PC-9 (cell line): Measurements from ENCODE around the gene SOX18. TPM values are rescaled to one million over a fixed set of nuclear protein-coding genes. Genes with fewer than 3 reads are reported as not detected.
A peak's percentile ranks its signal among the peaks of the same experiment; 100 is the strongest.

ENCODE experiments used
- BruUV-seq: library from RNA; stranded (reverse); fragments of 400-500 nt; replicated peaks from 2 replicates; lab custom pipeline; 2021; lab: Mats Ljungman, UMichigan
- CTCF ChIA-PET: fragments of 300-600 bp; sonication (Branson Sonifier 250); formaldehyde crosslinking; loops from one replicate; lab custom pipeline; 2022; ENCODE audit warnings: antibody characterized with exemption; lab: Charles Lee
- POLR2A ChIA-PET: fragments of 300-600 bp; sonication (Branson Sonifier 250); formaldehyde crosslinking; loops from one replicate; lab custom pipeline; 2022; ENCODE audit warnings: antibody characterized with exemption; ENCODE audit not compliant: unreplicated experiment; lab: Charles Lee
- DNase-seq, 2 experiments: peaks; one replicate each; pipeline versions ENCODE4 v3.0.0 to v3.0.0-alpha.2; 2015 to 2022; ENCODE audit warnings: mixed read lengths in 1 of 2
- H2AFZ ChIP-seq: fragments of 200-600 bp; sonication (generic); 2 replicates; pipeline ENCODE4 v1.8.1; 2017; ENCODE audit warnings: antibody characterized with exemption
- H3F3A ChIP-seq: fragments of 200-600 bp; sonication (generic); 2 replicates; pipeline ENCODE4 v1.8.1; 2017; ENCODE audit warnings: antibody characterized with exemption, mild to moderate bottlenecking, low read depth; ENCODE audit not compliant: insufficient read depth
- H3K27ac ChIP-seq: fragments of 200-600 bp; sonication (generic); 2 replicates; pipeline ENCODE4 v1.6.1; 2016; ENCODE audit warnings: mixed run types
- H3K27me3 ChIP-seq: fragments of 200-600 bp; sonication (generic); 2 replicates; pipeline ENCODE4 v1.6.1; 2016; ENCODE audit warnings: low read depth, mixed run types; ENCODE audit not compliant: insufficient read depth
- H3K36me3 ChIP-seq: fragments of 200-600 bp; sonication (generic); 2 replicates; pipeline ENCODE4 v1.6.1; 2016; ENCODE audit warnings: low read depth, mixed run types
- H3K4me1 ChIP-seq: fragments of 200-600 bp; sonication (generic); replicated peaks from 2 replicates; pipeline ENCODE4 v1.6.1; 2016; ENCODE audit warnings: mixed run types; ENCODE audit not compliant: insufficient read depth
- H3K4me2 ChIP-seq: fragments of 200-600 bp; sonication (generic); 2 replicates; pipeline ENCODE4 v1.6.1; 2017; ENCODE audit warnings: mixed run types
- H3K4me3 ChIP-seq: fragments of 200-600 bp; sonication (generic); 2 replicates; pipeline ENCODE4 v1.6.1; 2016; ENCODE audit warnings: mixed run types
- H3K79me2 ChIP-seq: fragments of 200-600 bp; sonication (generic); 2 replicates; pipeline ENCODE4 v1.6.1; 2017; ENCODE audit warnings: low read depth, mixed run types
- H3K9me2 ChIP-seq: fragments of 200-600 bp; sonication (generic); 2 replicates; pipeline ENCODE4 v1.8.1; 2017; ENCODE audit warnings: mild to moderate bottlenecking; ENCODE audit not compliant: insufficient read depth
- H3K9me3 ChIP-seq: fragments of 200-600 bp; sonication (generic); 2 replicates; pipeline ENCODE4 v1.8.1; 2016; ENCODE audit warnings: low read depth; ENCODE audit not compliant: insufficient read depth
- H4K20me1 ChIP-seq: fragments of 200-600 bp; sonication (generic); 2 replicates; pipeline ENCODE4 v1.8.1; 2017; ENCODE audit not compliant: insufficient read depth
- CTCF ChIP-seq: fragments of 200-600 bp; sonication (generic); conservative IDR thresholded peaks from 2 replicates; pipeline ENCODE4 v1.6.1; 2017; ENCODE audit warnings: mixed run types, antibody characterized with exemption, mild to moderate bottlenecking, moderate library complexity
- EZH2 ChIP-seq: fragments of 200-600 bp; sonication (generic); IDR thresholded peaks from 2 replicates; pipeline ENCODE4 v1.8.0; 2017; ENCODE audit warnings: antibody characterized with exemption, low read depth
- intact Hi-C: fragments of 100-400 bp; cut with micrococcal nuclease; formaldehyde crosslinking; loops from one replicate; pipeline ENCODE4 v1.10.0; 2022; ENCODE audit not compliant: unreplicated experiment
- total RNA-seq: library from RNA; stranded (reverse); gene quantifications from 2 replicates; pipeline ENCODE4 v1.2.3, GENCODE V29; 2021

Gene SOX18
- total RNA-seq, 1 experiment from 2014 or later: not detected

GRCh38 chr20:64086801-64087200, 37.4 kb upstream of the SOX18 start:
- H3K27me3 ChIP-seq: peaks cover 55% of the 10 kb centered on the region
- no peaks in the 10 kb centered on the region for H3K36me3 ChIP-seq
- intact Hi-C loops: no loop called here
- no peak overlapping the region for H2AFZ ChIP-seq
- ChIA-PET POLR2A (no interaction called here), CTCF (no interaction called here)
- H3K27ac ChIP-seq: no peak overlapping the region
- no peaks in the 10 kb centered on the region; the same call in none of the 2 replicates for H4K20me1 ChIP-seq
- no peaks in the 10 kb centered on the region for H3K9me2 ChIP-seq
- H3F3A ChIP-seq: peaks cover 1% of the 10 kb centered on the region; the same call in 1 of the 2 replicates
- DNase-seq: no peak
- no peaks in the 10 kb centered on the region for H3K4me1 ChIP-seq
- no peak overlapping the region for H3K4me3 ChIP-seq
- no peaks in the 10 kb centered on the region for H3K9me3 ChIP-seq
- no peak overlapping the region for H3K4me2 ChIP-seq
- TF ChIP-seq EZH2: no peak
- TF ChIP-seq CTCF: no peak
- BruUV-seq: no TSS peak
- H3K79me2 ChIP-seq: no peaks in the 10 kb centered on the region

GRCh38 chr20:64084685-64085152, 35.3 kb upstream of the SOX18 start:
- Histone ChIP-seq H3K27me3 (peaks cover 48% of the 10 kb centered on the region), H3K9me3 (no peaks in the 10 kb centered on the region), H3K79me2 (no peaks in the 10 kb centered on the region), H3K9me2 (no peaks in the 10 kb centered on the region), H2AFZ (no peak overlapping the region), H3K4me2 (peak overlapping the region; percentile 35; the same call in 1 of the 2 replicates), H3K36me3 (no peaks in the 10 kb centered on the region), H3K27ac (no peak overlapping the region), H3K4me1 (no peaks in the 10 kb centered on the region), H4K20me1 (no peaks in the 10 kb centered on the region; the same call in 1 of the 2 replicates), H3F3A (peaks cover 19% of the 10 kb centered on the region), H3K4me3 (no peak overlapping the region)
- TF ChIP-seq EZH2: no peak
- TF ChIP-seq CTCF: no peak
- BruUV-seq: no TSS peak
- CTCF ChIA-PET: no interaction called here
- POLR2A ChIA-PET: no interaction called here
- intact Hi-C loops: loop anchor here (5.0 kb wide), 1 partner anchor 38 kb away; no protein-coding TSS in a partner anchor
- DNase-seq: no peak

- Histone ChIP-seq H3K36me3 (no peaks in the 10 kb centered on the region), H3K9me2 (no peaks in the 10 kb centered on the region), H4K20me1 (no peaks in the 10 kb centered on the region; the same call in 1 of the 2 replicates), H3K4me3 (peak within 1 kb of the TSS; percentile 37; the same call in 1 of the 2 replicates), H3K4me1 (0 out of 2 replicates have a peak, but pooled peaks cover under 1% of the 10 kb centered on the region), H3K27me3 (peaks cover 45% of the 10 kb centered on the region), H3K4me2 (peak within 1 kb of the TSS; percentile 64), H3K27ac (no peak within 1 kb of the TSS), H3K79me2 (no peaks in the 10 kb centered on the region), H3F3A (peaks cover 25% of the 10 kb centered on the region), H3K9me3 (no peaks in the 10 kb centered on the region), H2AFZ (no peak within 1 kb of the TSS)
- BruUV-seq: no TSS peak
- DNase-seq: no peak
- POLR2A ChIA-PET: no interaction called here
- CTCF ChIA-PET: interaction anchor here (0.7 to 1.0 kb wide), 2 partner anchors 46 to 212 kb away, joined by 3 read pairs; no protein-coding TSS in a partner anchor
- intact Hi-C loops: loop anchor here (5.0 kb wide), 1 partner anchor 38 kb away; no protein-coding TSS in a partner anchor
- TF ChIP-seq CTCF: no peak
- TF ChIP-seq EZH2: no peak
These were observed 34.6 kb upstream of the SOX18 start, which contains the start of gene LKAAEAR1 for GRCh38 chr20:64083804-64084684. Gene LKAAEAR1 (minus strand): TSS chr20:64084398. CDS start chr20:64084219, 179 bp downstream.
